GM18951 (cell line): Measurements from ENCODE around the gene GGT6.

ENCODE experiments used
- POLR2A ChIP-seq: IDR thresholded peaks from 4 replicates; pipeline ENCODE4 v1.6.1; 2011; ENCODE audit warnings: mild to moderate bottlenecking; ENCODE audit not compliant: insufficient read length, insufficient read depth; ENCODE audit errors: extremely low read depth
- in situ Hi-C: fragments of 300-500 bp; cut with MboI; formaldehyde crosslinking; loops from one replicate; pipeline ENCODE4 v1.12.0; 2022; ENCODE audit warnings: low sequenced_read_pairs, mixed read lengths, inconsistent platforms; ENCODE audit not compliant: unreplicated experiment

Gene GGT6

DNA sequence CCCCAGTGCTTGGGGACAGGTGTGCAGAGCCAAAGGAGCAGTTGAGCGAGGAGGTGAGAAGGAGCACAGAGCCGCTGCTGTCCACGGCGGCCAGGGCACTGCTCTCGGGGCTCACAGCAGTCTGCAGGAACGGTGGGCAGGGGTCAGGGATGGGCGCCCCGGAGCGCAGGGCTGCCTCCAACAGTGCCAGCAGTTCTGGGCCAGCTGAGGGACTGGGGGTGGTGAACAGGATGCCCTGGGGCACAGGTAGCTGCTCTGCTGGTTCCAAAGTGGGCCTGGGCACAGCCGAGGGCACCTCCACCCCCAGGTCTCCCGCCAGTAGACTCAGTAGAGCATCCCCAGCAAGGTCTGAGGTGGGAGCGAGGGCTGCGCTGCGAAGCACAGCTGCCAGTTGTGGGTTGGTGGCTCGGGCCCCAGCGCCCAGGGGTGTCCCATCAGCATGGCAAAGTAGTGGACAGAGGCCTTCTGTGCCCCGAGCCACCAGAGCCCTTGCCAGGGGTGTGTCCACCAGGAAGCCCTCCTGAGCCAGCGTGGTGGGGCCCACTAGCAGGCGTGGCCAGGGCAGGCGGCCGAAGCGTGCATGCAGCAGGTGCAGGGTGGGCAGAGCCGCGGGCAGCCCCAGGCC, 1.9 kb downstream of the GGT6 start:
- in situ Hi-C loops = loop anchor here (25.0 kb wide), 1 partner anchor 329 kb away; the partner anchor contains the start of gene C17orf107
- no peak for TF ChIP-seq POLR2A

DNA sequence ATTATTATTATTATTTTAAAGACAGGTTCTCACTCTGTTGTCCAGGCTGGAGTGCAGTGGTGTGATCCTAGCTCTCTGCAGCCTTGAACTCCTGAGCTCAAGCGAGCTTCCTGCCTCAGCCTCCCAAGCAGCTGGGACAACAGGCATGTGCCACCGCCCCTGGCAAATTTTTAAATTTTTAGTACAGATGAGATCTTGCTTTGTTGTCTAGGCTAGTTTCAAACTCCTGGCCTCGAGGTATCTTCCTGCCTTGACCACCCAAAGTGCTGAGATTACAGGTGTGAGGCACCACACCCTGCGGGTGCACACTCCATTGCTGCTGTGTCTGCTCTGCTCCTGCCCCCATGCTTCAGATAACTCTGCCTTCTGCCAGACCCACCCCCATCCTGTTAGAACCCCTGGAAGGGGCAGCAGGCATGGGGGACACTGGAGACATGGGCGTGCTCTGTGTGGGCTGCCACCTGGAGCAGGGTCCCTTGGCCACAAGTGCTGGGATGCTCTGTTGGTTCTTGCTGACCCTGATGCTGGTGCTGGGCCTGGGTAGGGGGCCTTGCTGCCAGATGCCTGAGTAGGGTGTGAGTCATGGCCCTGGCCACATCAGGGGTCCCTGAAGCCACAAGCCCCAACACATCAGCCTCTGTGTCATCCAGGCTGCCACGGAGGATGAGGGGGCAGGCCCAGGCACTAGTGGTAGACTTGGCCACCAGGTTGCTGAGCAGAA, 2.6 kb downstream of the GGT6 start:
- in situ Hi-C loops = loop anchor here (25.0 kb wide), 1 partner anchor 330 kb away; the partner anchor contains the start of gene C17orf107
- no peak for TF ChIP-seq POLR2A

DNA sequence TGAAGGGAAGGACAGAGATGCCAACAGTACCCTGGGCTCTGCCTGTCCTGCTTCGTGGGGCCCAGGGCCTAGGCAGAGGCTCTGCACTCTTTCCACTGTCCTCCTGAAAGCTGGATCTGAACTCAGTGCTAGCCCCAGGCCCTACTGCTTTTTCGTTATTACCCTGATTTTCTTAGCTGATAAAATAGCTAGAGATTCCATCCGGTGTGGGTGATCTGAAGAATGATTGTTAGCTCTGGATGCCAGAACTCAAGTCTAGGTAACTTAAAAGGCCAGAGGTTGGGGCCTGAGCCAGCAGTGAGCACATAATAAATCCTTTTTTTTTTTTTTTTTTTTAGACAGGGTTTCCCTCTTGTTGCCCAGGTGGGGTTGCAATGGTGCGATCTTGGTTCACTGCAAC, 3.4 kb downstream of the GGT6 start:
- in situ Hi-C loops = loop anchor here (25.0 kb wide), 1 partner anchor 330 kb away; the partner anchor contains the start of gene C17orf107
- no peak for TF ChIP-seq POLR2A

- in situ Hi-C loops = loop anchor here (25.0 kb wide), 1 partner anchor 331 kb away; the partner anchor contains the start of gene C17orf107
- TF ChIP-seq POLR2A = no peak
Observed at GRCh38 chr17:4555873-4556759, 4.3 kb downstream of the GGT6 start.

GRCh38 chr17:4554997-4555799, 5.2 kb downstream of the GGT6 start, which contains the start of gene MYBBP1A:
MYBBP1A (minus strand) TSS chr17:4555384; CDS start chr17:4555324, 60 bp downstream.
- TF ChIP-seq POLR2A = peak; percentile 96
- in situ Hi-C loops = loop anchor here (25.0 kb wide), 1 partner anchor 332 kb away; the partner anchor contains the start of gene C17orf107

GRCh38 chr17:4554441-4554996, 5.9 kb downstream of the GGT6 start:
- no peak for TF ChIP-seq POLR2A
- in situ Hi-C loops = loop anchor here (25.0 kb wide), 1 partner anchor 333 kb away; the partner anchor contains the start of gene C17orf107

DNA sequence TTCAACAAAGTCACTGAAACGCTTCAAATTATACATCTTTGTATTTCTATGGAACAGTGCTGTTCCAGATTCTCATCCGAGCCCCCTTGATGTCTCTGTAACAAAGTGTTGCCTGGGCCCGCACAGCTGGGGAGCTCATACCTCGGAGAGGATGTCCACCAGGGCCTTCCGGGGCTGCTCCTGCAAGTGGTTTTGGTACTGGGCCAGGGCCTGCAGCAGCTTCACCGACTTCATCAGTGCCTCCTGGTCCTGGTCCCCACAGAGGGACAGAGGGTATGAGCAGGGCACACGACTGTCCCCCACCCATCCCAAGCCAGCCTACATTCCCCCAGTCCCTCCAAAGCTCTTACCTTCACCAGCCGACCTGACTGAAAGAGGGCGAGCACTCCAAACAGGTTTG, 6.7 kb downstream of the GGT6 start:
- no peak for TF ChIP-seq POLR2A
- in situ Hi-C loops = loop anchor here (25.0 kb wide), 1 partner anchor 334 kb away; the partner anchor contains the start of gene C17orf107

GRCh38 chr17:4551796-4552525, 8.4 kb downstream of the GGT6 start:
- TF ChIP-seq POLR2A = no peak
- in situ Hi-C loops = loop anchor here (25.0 kb wide), 1 partner anchor 335 kb away; the partner anchor contains the start of gene C17orf107

GRCh38 chr17:4551141-4551540, 9.2 kb downstream of the GGT6 start:
- in situ Hi-C loops = loop anchor here (25.0 kb wide), 1 partner anchor 336 kb away; the partner anchor contains the start of gene C17orf107
- TF ChIP-seq POLR2A = no peak

DNA sequence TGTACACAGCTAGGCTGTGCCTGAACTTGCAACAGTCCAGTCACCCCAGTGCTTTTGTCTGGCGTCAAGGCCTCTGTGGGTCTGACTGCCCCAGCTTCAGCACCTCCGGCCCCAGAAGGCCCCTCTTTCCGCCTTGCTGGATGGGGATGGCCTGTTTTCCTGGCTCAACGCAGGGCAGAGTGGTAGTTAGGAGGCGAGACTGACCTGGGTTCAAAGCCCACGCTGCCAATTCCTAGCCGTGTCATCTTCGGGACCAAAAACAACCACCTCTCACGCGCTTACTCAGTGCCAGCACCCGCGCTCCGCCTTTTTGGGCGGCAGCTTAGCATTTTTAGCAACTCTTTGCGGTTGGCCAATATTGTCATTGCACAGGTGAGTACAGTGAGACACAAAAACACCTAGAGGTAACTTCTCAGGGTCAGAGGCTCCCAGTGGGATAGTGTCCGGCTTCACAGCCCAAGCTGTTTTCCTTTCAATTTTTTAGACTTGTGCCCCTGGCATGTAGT, 9.8 kb downstream of the GGT6 start:
- in situ Hi-C loops = loop anchor here (25.0 kb wide), 1 partner anchor 337 kb away; the partner anchor contains the start of gene C17orf107
- no peak for TF ChIP-seq POLR2A
